Panc1 (cell line): ENCODE measurements around the gene NDUFS7.

ENCODE experiments used
- POLR2AphosphoS5 ChIP-seq: IDR thresholded peaks from 2 replicates; pipeline ENCODE4 v1.6.1; 2012; ENCODE audit warnings: mild to moderate bottlenecking, low read depth, low read length, moderate library complexity
- SIN3A ChIP-seq: IDR thresholded peaks from 2 replicates; pipeline ENCODE4 v1.6.1; 2012; ENCODE audit warnings: low read depth, mild to moderate bottlenecking, low read length, moderate library complexity, borderline replicate concordance; ENCODE audit not compliant: insufficient read depth
- TCF7L2 ChIP-seq: IDR thresholded peaks from 2 replicates; pipeline ENCODE4 v1.6.1; 2011; ENCODE audit warnings: mild to moderate bottlenecking, low read depth, low read length, inconsistent platforms
- TF ChIP-seq, protein P1 (sequence below): fragments of 450-650 bp; IDR thresholded peaks from 2 replicates; pipeline ENCODE4 v1.5.1; 2017; ENCODE audit warnings: mild to moderate bottlenecking
- TF ChIP-seq, protein P2 (sequence below), 2 experiments: IDR thresholded peaks; 2 replicates each; pipeline ENCODE4 v1.6.1; 2011 to 2012; ENCODE audit warnings: low read depth in 2 of 2, control low read depth in 1 of 2, low read length in 1 of 2, mild to moderate bottlenecking in 1 of 2, moderate library complexity in 1 of 2; ENCODE audit not compliant: insufficient read depth in 1 of 2

DNA sequence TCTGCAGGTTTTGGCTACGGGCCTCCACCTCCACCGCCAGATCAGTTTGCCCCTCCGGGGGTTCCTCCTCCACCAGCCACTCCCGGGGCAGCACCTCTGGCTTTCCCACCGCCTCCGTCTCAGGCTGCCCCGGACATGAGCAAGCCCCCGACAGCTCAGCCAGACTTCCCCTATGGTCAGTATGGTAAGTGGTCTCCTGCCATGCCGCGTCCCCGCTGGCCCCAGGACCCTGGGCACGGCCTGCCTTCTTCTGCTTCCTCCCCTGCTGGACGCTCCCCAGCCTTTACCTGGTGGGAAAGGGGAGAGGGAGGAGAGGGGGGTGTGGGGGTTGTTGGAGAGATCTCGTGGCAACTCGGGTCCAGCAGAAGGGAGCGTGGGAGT, 48.8 kb downstream of the NDUFS7 start:
- TF ChIP-seq, protein P1, sequence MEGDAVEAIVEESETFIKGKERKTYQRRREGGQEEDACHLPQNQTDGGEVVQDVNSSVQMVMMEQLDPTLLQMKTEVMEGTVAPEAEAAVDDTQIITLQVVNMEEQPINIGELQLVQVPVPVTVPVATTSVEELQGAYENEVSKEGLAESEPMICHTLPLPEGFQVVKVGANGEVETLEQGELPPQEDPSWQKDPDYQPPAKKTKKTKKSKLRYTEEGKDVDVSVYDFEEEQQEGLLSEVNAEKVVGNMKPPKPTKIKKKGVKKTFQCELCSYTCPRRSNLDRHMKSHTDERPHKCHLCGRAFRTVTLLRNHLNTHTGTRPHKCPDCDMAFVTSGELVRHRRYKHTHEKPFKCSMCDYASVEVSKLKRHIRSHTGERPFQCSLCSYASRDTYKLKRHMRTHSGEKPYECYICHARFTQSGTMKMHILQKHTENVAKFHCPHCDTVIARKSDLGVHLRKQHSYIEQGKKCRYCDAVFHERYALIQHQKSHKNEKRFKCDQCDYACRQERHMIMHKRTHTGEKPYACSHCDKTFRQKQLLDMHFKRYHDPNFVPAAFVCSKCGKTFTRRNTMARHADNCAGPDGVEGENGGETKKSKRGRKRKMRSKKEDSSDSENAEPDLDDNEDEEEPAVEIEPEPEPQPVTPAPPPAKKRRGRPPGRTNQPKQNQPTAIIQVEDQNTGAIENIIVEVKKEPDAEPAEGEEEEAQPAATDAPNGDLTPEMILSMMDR, result no peak
- TF ChIP-seq POLR2AphosphoS5 (no peak), TCF7L2 (no peak), SIN3A (no peak)
- TF ChIP-seq, protein P2, sequence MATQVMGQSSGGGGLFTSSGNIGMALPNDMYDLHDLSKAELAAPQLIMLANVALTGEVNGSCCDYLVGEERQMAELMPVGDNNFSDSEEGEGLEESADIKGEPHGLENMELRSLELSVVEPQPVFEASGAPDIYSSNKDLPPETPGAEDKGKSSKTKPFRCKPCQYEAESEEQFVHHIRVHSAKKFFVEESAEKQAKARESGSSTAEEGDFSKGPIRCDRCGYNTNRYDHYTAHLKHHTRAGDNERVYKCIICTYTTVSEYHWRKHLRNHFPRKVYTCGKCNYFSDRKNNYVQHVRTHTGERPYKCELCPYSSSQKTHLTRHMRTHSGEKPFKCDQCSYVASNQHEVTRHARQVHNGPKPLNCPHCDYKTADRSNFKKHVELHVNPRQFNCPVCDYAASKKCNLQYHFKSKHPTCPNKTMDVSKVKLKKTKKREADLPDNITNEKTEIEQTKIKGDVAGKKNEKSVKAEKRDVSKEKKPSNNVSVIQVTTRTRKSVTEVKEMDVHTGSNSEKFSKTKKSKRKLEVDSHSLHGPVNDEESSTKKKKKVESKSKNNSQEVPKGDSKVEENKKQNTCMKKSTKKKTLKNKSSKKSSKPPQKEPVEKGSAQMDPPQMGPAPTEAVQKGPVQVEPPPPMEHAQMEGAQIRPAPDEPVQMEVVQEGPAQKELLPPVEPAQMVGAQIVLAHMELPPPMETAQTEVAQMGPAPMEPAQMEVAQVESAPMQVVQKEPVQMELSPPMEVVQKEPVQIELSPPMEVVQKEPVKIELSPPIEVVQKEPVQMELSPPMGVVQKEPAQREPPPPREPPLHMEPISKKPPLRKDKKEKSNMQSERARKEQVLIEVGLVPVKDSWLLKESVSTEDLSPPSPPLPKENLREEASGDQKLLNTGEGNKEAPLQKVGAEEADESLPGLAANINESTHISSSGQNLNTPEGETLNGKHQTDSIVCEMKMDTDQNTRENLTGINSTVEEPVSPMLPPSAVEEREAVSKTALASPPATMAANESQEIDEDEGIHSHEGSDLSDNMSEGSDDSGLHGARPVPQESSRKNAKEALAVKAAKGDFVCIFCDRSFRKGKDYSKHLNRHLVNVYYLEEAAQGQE (IDR thresholded peaks at IDR 0.05; ENCODE audit: insufficient read depth in 1 of 2, low read depth in 2 of 2, low read length in 1 of 2), result no peak
